ENCODE measurements around the gene ADAMTS16.

GRCh38 chr5:5207828-5208227, 67.7 kb downstream of the ADAMTS16 start:
- TF ChIP-seq TAF9B (IDR thresholded peaks at IDR 0.05; ENCODE audit: partially characterized antibody): no peak
- TF ChIP-seq THAP7 (CRISPR knock-in tag; IDR thresholded peaks at IDR 0.05): no peak
- no peak for TF ChIP-seq BRCA1 (IDR thresholded peaks at IDR 0.05)
- TF ChIP-seq BRCA1 (CRISPR knock-in tag; IDR thresholded peaks at IDR 0.05): no peak
- no peak for TF ChIP-seq KAT7 (CRISPR knock-in tag; IDR thresholded peaks at IDR 0.05; ENCODE audit: borderline replicate concordance)
- no peak for TF ChIP-seq CEBPZ (IDR thresholded peaks at IDR 0.05; ENCODE audit: borderline replicate concordance, low read depth, low read length)
- TF ChIP-seq, protein P1, sequence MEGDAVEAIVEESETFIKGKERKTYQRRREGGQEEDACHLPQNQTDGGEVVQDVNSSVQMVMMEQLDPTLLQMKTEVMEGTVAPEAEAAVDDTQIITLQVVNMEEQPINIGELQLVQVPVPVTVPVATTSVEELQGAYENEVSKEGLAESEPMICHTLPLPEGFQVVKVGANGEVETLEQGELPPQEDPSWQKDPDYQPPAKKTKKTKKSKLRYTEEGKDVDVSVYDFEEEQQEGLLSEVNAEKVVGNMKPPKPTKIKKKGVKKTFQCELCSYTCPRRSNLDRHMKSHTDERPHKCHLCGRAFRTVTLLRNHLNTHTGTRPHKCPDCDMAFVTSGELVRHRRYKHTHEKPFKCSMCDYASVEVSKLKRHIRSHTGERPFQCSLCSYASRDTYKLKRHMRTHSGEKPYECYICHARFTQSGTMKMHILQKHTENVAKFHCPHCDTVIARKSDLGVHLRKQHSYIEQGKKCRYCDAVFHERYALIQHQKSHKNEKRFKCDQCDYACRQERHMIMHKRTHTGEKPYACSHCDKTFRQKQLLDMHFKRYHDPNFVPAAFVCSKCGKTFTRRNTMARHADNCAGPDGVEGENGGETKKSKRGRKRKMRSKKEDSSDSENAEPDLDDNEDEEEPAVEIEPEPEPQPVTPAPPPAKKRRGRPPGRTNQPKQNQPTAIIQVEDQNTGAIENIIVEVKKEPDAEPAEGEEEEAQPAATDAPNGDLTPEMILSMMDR (IDR thresholded peaks at IDR 0.05 in 2 of 3, conservative IDR thresholded peaks at IDR 0.05 in 1 of 3; ENCODE audit: insufficient read depth in 2 of 3, low read depth in 1 of 3, low read length in 3 of 3): no peak
- TF ChIP-seq ZBTB34 (CRISPR knock-in tag; IDR thresholded peaks at IDR 0.05): no peak
- TF ChIP-seq, protein P2, sequence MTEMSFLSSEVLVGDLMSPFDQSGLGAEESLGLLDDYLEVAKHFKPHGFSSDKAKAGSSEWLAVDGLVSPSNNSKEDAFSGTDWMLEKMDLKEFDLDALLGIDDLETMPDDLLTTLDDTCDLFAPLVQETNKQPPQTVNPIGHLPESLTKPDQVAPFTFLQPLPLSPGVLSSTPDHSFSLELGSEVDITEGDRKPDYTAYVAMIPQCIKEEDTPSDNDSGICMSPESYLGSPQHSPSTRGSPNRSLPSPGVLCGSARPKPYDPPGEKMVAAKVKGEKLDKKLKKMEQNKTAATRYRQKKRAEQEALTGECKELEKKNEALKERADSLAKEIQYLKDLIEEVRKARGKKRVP (CRISPR knock-in tag; IDR thresholded peaks at IDR 0.05): no peak
